GM18861 (cell line): ENCODE results near the gene MISP.
"Not testable (repeated sequence)": the region's sequence is repeated elsewhere in the genome, so short reads cannot be mapped to it uniquely, and the experiment has no call there.

Source experiments
- ATAC-seq: cut with Tn5 transposase; IDR thresholded peaks from one replicate; pipeline ENCODE4 v1.9.1; 2021; ENCODE audit not compliant: unreplicated experiment

The MISP gene

GRCh38 chr19:750640-751423 lies at the start of gene MISP:
TSS of gene MISP (plus strand) at chr19:751112. CDS start at chr19:756947, 5,835 bp downstream.
- no peak for ATAC-seq

- ATAC-seq, result not testable (repeated sequence)
Measured at GRCh38 chr19:702847-703246, 48.1 kb upstream of the MISP start.

DNA sequence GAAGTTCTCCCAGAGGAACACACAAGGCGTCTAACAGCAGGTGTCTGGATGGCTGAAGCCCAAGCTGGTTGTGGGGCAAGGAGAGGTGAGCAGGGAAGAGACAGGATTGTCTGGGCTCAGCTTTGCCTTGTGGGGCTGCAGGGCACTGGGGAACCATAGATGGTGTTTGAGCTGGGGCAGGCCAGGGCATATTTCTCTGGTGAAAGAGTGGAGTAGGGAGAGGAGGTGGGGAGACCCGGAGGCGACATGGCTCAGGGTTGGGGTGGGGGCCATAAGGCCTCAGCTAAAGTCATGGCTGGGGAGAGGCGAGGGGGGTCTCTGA lies 47.6 kb upstream of the MISP start:
- ATAC-seq, result no peak

DNA sequence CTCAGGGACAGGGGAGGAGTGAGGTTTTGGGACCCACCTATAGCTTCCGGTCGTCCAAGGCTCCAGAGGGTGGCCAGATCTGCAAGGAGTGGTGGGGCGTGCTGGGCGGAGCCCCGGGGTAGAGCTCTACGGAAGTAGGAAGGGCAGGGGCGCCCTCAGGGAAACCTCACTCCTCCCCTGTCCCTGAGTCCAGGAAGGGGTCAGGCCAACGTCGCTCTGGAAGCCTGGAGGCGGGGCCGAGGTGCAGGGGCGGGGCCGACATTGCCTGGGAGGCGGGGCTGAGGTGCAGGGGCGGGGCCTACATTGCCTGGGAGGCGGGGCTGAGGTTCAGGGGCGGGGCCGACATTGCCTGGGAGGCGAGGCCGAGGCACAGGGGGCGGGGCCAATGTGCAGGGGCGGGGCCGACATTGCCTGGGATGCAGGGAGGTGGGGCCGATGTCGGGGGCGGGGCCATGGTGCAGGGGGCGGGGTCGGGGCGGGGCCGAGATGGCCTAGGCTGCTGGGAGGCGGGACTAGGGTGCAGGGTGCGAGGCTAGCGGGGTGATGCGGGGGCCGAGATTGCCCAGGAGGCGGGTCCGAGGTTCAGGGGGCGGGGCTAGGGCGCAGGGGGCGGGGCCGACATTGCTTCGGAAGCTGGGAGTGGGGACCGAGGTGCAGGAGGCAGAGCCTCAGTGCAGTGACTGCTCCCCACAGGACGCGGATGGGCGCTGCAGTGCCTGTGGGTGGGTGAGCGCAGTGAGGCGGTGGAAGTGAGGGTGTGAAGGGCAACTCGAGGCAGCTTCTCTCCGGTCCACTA lies 47.1 kb upstream of the MISP start:
- ATAC-seq, result no peak

DNA sequence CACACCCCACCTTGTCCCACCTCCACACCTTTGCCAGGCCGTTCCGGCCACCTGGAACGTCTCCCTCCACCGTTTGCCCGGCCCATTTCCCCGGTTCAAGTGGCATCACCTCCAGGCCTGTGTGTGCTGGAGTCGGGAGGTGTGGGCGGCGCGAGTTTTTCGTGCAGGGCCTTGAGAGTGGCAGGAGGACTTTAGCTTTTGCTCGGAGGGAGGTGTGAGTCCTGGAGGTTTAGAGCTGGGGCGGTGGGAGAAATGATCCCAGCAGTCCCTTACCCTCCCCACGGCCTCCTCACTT lies 46.5 kb upstream of the MISP start:
- ATAC-seq, result no peak

DNA sequence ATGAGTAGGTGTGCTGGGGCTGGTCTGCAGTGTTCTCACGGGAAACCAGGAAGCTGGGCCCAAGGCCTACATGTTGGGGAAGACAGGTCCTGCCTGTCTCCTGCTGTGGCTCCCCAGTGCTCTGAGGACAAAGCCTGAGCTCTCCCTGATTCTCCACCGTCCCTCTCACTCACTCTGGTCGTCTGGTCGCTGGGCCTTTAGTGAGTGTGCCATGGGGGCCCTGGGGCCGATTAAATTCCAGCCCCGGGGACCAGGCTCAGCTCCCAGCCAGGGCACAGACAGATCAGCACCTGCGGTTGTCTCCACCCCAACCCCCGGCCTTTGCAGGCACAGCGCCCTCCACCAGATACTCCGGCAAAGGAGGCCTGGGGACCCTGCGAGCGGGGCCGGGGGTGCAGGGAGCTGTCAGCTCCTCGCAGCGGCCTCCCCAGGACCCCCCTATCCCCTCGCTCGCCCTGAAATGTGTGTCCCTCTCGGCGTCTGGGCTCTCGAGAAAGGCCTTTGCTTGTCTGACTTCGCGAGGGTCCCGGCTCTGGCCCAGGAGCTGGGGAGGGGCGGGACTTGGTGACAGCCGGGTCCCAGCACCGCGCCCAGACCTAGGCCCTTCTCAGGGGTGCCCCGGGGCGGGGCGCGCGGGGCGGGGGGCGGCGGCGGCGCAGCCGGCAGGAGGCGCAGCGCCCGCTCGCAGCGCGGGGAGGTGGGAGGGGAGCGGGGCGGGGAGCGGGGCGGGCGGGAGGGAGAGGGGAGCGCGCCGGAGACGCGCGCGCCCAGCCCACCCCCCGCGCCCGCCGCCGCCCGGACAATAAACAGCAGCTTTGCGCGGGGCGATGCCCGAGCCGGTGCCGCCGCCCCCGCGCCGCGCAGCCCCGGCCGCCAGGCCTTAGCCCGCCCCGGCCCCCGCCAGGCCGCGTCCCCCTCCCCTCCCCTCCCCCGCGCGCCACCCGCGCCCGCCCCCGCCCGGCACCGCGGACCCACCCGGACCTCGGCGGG lies 42.5 kb upstream of the MISP start, which contains the start of gene PALM:
Gene PALM, plus strand, starts transcription at position 782 of the 990 bp plus-strand sequence. CDS start 212 bp downstream, outside the sequence.
- no peak for ATAC-seq

- ATAC-seq, result no peak
Measured at GRCh38 chr19:709196-709964, 41.5 kb upstream of the MISP start.

- no peak for ATAC-seq
Measured at GRCh38 chr19:709965-710571, 40.8 kb upstream of the MISP start.

- ATAC-seq, result no peak
Measured at GRCh38 chr19:710767-711166, 40.1 kb upstream of the MISP start.

GRCh38 chr19:711254-711653 lies 39.7 kb upstream of the MISP start:
- ATAC-seq, result no peak

GRCh38 chr19:715347-715746 lies 35.6 kb upstream of the MISP start:
- ATAC-seq, result no peak

DNA sequence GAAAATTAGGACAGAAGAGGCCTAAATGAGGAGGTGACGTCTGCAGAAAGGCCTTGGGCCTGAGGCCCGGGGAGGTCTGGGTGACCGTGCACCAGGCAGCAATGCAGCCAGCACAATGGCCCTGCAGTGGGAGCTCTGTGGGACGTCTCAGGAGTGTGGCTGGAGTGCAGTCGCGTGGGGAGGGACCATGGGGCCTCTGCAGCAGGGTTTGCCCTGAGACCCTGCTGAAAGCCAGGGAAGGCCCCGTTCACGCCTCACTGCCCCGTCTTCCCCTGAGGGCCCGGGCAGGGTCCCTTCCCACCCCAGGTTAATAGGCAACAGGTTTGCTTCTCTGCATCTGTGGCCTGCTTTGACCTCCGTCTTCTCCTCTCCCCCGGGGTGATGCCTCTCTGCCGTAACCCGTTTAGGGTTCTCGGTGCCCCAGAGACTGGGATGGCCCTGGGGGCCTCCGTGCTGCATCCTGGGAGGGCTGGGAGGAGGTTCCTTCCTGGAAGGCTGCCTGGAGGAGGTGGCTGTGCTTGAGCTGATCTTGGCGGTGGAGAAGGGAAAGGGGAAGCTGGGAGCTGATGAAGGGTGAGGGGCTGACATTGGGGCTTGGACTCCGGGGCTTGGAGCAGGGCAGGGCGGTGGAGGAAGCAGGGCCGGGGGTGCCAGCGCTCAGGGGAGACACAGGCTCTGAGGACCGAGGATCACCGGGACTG lies 32.5 kb upstream of the MISP start:
- no peak for ATAC-seq

DNA sequence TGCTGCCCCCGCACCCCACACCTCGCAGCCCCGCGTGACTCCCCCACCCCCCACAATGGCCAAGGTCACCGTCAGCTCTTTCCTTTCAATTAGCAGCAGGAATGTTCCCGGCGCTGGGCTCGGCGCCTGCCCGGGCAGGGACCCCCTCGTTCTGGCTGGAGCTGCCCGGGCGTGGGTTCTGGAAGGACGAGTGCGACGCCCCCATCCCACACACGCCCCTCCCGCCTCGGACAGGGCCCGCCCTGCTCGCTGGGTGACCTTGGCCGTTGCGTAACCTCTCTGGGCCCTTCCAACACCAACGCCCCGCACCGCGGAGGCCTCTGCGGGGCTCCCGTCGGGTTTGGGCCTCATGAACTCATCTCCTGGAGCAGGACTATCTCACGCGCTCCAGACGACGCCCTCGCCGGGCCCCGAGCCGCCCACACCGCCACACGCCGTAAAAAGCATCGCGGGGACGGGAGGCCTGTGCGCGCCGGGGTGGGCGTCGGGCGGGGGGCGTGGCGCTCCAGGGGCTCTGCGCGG lies 31.9 kb upstream of the MISP start:
- no peak for ATAC-seq

GRCh38 chr19:719636-720344 lies 31.1 kb upstream of the MISP start:
- ATAC-seq, result no peak

GRCh38 chr19:720345-721160 lies 30.4 kb upstream of the MISP start:
- ATAC-seq, result no peak

GRCh38 chr19:722553-723101 lies 28.3 kb upstream of the MISP start:
- ATAC-seq, result no peak

DNA sequence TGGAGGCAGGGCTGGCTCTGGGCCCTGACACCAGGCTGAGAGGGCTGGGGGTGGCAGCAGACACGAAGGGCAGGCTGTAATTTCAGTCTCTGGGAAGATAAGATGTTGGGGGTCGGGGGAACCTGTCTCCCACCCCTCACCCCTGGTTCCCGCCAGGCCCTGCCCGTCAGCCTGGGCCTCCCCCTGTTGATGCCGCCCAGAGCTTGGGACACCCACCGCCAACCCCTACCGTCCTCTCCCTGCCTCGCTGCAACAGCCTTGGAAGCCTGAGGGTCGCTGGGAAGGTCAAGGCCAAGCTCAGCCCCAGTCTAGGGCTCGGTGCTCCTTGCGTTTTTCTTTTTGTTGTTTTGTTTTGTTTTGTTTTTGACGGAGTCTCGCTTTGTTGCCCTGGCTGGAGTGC lies 27.7 kb upstream of the MISP start:
- ATAC-seq, result no peak

DNA sequence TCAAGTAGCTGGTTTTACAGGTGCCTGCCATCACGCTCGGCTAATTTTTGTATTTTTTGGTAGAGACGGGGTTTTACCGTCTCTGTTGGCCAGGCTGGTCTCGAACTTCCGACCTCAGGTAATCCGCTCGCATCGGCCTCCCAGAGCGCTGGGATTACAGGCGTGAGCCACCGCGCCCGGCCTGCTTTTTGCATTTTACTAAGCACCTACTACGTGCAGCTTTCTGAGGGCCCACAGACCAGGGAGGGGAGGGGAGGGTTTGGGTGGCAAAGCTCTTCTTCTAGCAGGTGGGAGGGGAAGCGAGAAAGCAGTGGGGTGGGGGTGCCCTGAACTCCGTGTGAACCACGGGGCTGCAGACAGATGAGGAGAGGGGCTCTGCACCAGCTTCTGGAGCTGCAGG lies 27.2 kb upstream of the MISP start:
- no peak for ATAC-seq
